Neuronal stem cell (in vitro differentiated cells): ENCODE measurements around the gene RPL13A. TPM values are rescaled to one million over a fixed set of nuclear protein-coding genes. Genes with fewer than 3 reads are reported as not detected.

Experiments
- DNase-seq: peaks from one replicate; pipeline ENCODE4 v3.0.0-alpha.2; 2013; ENCODE audit warnings: low spot score
- H2AFZ ChIP-seq: one replicate; pipeline ENCODE4 v1.6.1; 2013; ENCODE audit warnings: mild to moderate bottlenecking, low read length, inconsistent platforms
- H2AK5ac ChIP-seq: 2 replicates; pipeline ENCODE4 v1.6.1; 2013; ENCODE audit warnings: low read depth, mild to moderate bottlenecking, inconsistent platforms, low read length, moderate library complexity, mixed read lengths
- H2BK120ac ChIP-seq: 2 replicates; pipeline ENCODE4 v1.6.1; 2013; ENCODE audit warnings: low read depth, mild to moderate bottlenecking, inconsistent platforms, low read length, moderate library complexity, mixed read lengths
- H2BK12ac ChIP-seq: one replicate; pipeline ENCODE4 v1.6.1; 2013; ENCODE audit warnings: low read length, inconsistent platforms
- H2BK15ac ChIP-seq: 2 replicates; pipeline ENCODE4 v1.6.1; 2013; ENCODE audit warnings: mild to moderate bottlenecking, low read length, inconsistent platforms, mixed read lengths
- H2BK5ac ChIP-seq: one replicate; pipeline ENCODE4 v1.6.1; 2013; ENCODE audit warnings: inconsistent platforms, mild to moderate bottlenecking, low read length, moderate library complexity
- H3K14ac ChIP-seq: one replicate; pipeline ENCODE4 v1.6.1; 2013; ENCODE audit warnings: low read length, inconsistent platforms
- H3K18ac ChIP-seq: 2 replicates; pipeline ENCODE4 v1.6.1; 2013; ENCODE audit warnings: low read length, inconsistent platforms
- H3K23ac ChIP-seq: 2 replicates; pipeline ENCODE4 v1.6.1; 2013; ENCODE audit warnings: low read depth, mild to moderate bottlenecking, mixed read lengths, low read length, inconsistent platforms; ENCODE audit not compliant: poor library complexity
- H3K27ac ChIP-seq: replicated peaks from 3 replicates; pipeline ENCODE4 v1.5.1; 2013; ENCODE audit warnings: low read length, inconsistent platforms
- H3K27me3 ChIP-seq, 3 experiments: 2 replicates each; pipeline ENCODE4 v1.6.1; 2013; ENCODE audit warnings: low read length in 3 of 3, mild to moderate bottlenecking in 2 of 3, inconsistent platforms in 1 of 3, low read depth in 1 of 3, mixed read lengths in 1 of 3, moderate library complexity in 1 of 3; ENCODE audit not compliant: control insufficient read depth in 3 of 3, insufficient read depth in 3 of 3
- H3K36me3 ChIP-seq, 2 donors: replicated peaks in 1 of 2; 2 replicates each; pipeline ENCODE4 v1.6.1; 2013; ENCODE audit warnings: low read length in 2 of 2; ENCODE audit not compliant: control insufficient read depth in 2 of 2, insufficient read depth in 2 of 2
- H3K4ac ChIP-seq: 2 replicates; pipeline ENCODE4 v1.6.1; 2013; ENCODE audit warnings: inconsistent platforms, mild to moderate bottlenecking, low read length, moderate library complexity
- H3K4me1 ChIP-seq, 2 donors: 1 replicate in 1 of 2; 2 replicates in 1 of 2; pipeline ENCODE4 v1.6.1; 2013; ENCODE audit warnings: low read length in 2 of 2, low read depth in 1 of 2; ENCODE audit not compliant: control insufficient read depth in 2 of 2, insufficient read depth in 1 of 2
- H3K4me2 ChIP-seq: one replicate; pipeline ENCODE4 v1.6.1; 2013; ENCODE audit warnings: mild to moderate bottlenecking, low read length, inconsistent platforms; ENCODE audit not compliant: insufficient read depth, poor library complexity, severe bottlenecking
- H3K4me3 ChIP-seq, 2 donors: 2 replicates each; pipeline ENCODE4 v1.5.1; 2013; ENCODE audit warnings: low read length in 2 of 2, mild to moderate bottlenecking in 2 of 2, inconsistent platforms in 1 of 2, moderate library complexity in 1 of 2
- H3K79me1 ChIP-seq: one replicate; pipeline ENCODE4 v1.6.1; 2013; ENCODE audit warnings: low read depth, mild to moderate bottlenecking, inconsistent platforms, low read length, moderate library complexity
- H3K9ac ChIP-seq: one replicate; pipeline ENCODE4 v1.6.1; 2013; ENCODE audit warnings: mild to moderate bottlenecking, low read depth, low read length, inconsistent platforms; ENCODE audit not compliant: poor library complexity
- H3K9me3 ChIP-seq, 2 donors: replicated peaks in 1 of 2; 2 replicates each; pipeline versions ENCODE3 to v1.6.1; 2013; ENCODE audit warnings: low read length in 2 of 2, mild to moderate bottlenecking in 2 of 2, inconsistent platforms in 1 of 2, low read depth in 1 of 2, mixed read lengths in 1 of 2, moderate library complexity in 1 of 2; ENCODE audit not compliant: control insufficient read depth in 2 of 2, insufficient read depth in 1 of 2
- H4K8ac ChIP-seq: one replicate; pipeline ENCODE4 v1.6.1; 2013; ENCODE audit warnings: low read depth, mild to moderate bottlenecking, inconsistent platforms, low read length, moderate library complexity
- H4K91ac ChIP-seq: one replicate; pipeline ENCODE4 v1.6.1; 2013; ENCODE audit warnings: low read length, low read depth, mild to moderate bottlenecking, inconsistent platforms; ENCODE audit not compliant: poor library complexity
- WGBS, 2 donors: extraction: QIAGEN DNeasy Blood & Tissue Kit; methylation state at CpG; one replicate each; pipeline ENCODE4 v1.1.7; 2013; ENCODE audit warnings: missing lambda C conversion rate in 2 of 2, mixed read lengths in 1 of 2; ENCODE audit not compliant: insufficient read length in 2 of 2, insufficient replicate concordance in 1 of 2; ENCODE audit errors: extremely low coverage in 2 of 2; 5-methylcytosine and 5-hydroxymethylcytosine counted together
- polyA plus RNA-seq, 2 experiments: library from polyadenylated mRNA; stranded (reverse); fragments of 200-250 nt; gene quantifications; one replicate each; pipeline ENCODE4 v1.2.3, GENCODE V29; 2013

The RPL13A gene
- polyA plus RNA-seq (2013, experiment 1 of 2): 6,856 TPM
- 6,819 TPM for polyA plus RNA-seq (2013, experiment 2 of 2)

DNA sequence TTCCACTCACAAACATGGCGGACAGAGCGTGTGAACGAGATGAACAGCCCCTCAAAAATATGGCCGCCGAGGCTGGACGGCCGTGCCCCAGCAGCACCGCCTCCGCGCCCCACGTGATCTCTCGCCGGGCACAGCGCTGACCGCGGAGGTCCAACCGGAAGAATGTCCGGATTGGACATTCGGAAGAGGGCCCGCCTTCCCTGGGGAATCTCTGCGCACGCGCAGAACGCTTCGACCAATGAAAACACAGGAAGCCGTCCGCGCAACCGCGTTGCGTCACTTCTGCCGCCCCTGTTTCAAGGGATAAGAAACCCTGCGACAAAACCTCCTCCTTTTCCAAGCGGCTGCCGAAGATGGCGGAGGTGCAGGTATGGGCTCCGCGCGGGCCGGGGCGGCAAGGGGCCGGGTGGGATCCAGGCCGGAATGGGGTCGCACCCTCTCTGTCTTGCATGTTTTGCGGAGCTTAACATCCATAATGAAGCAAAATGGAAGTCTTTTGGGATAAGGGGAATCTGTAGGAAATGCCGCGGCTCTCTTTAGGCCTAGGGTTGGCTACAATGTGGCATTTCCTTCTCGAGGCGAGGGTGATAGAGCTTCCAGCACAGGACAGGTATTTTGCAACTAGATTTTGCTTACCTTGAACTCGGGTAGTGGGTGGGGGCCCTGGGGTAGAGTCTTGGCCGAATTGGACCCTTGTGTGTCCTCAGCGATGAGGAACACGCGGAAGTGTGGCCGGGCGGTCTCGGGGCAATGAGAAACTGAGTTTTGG, at the start of gene RPL13A:
Gene RPL13A, plus strand, starts transcription at position 332 of the 769 bp plus-strand sequence. Its CDS starts 22 bp downstream, at position 354.
- Histone ChIP-seq H2AFZ (peak within 1 kb of the TSS; percentile 89), H4K91ac (no peak within 1 kb of the TSS), H2BK12ac (no peak within 1 kb of the TSS), H3K14ac (peak within 1 kb of the TSS; percentile 86), H2BK120ac (peak within 1 kb of the TSS; percentile 78), H4K8ac (peak within 1 kb of the TSS; percentile 74), H3K23ac (peak within 1 kb of the TSS; percentile 83), H3K9ac (peak within 1 kb of the TSS; percentile 91), H3K4me3 (peak within 1 kb of the TSS; percentile 89 to 98), H3K4ac (no peak within 1 kb of the TSS), H2BK15ac (no peak within 1 kb of the TSS), H3K27ac (peak within 1 kb of the TSS; percentile 40), H2AK5ac (peak within 1 kb of the TSS; percentile 71), H3K4me2 (peak within 1 kb of the TSS; percentile 79), H3K4me1 (peaks cover 7 to 8% of the 10 kb centered on the region in 2 donors), H3K27me3 (no peaks in the 10 kb centered on the region), H3K9me3 (no peaks in the 10 kb centered on the region), H3K18ac (peak within 1 kb of the TSS; percentile 92), H3K36me3 (peaks cover 35 to 43% of the 10 kb centered on the region in 2 donors), H2BK5ac (peak within 1 kb of the TSS; percentile 77), H3K79me1 (peaks cover 14% of the 10 kb centered on the region)
- no CpG with 5 or more reads among the region's 57 CpGs for WGBS, 2 donors
- peak; percentile 100 for DNase-seq

DNA sequence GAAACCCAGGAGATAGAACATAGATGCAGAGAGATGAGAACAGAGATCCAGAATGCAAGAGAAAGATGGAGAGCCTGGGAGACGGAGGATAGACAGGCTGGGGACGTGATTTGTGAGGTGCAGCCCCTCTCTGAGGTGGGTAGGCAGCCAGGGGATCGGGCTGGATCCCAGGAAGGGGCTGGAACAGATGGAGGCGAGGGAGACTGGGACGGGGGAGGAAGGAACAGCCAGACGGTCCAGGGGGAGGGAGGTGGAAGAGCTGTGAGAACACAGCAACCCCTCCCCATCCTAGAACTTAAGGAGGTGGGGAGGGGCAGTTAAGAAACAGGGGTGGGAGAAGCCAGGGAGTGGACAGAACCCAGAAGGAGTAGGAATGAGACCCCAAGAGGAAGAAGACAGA, 49.1 kb upstream of the RPL13A start:
- Histone ChIP-seq H3K9me3 (peaks cover 8% of the 10 kb centered on the region in 2 donors), H3K4me1 (peaks cover 0 to 17% of the 10 kb centered on the region in 2 donors), H3K4me3 (no peak overlapping the region), H3K27me3 (peaks cover 18 to 90% (median 71%) of the 10 kb centered on the region in 3 experiments), H3K18ac (peak overlapping the region; percentile 20), H4K8ac (no peak overlapping the region), H3K4me2 (no peak overlapping the region), H2BK5ac (no peak overlapping the region), H3K36me3 (no peaks in the 10 kb centered on the region), H3K79me1 (peaks cover 1% of the 10 kb centered on the region), H2BK15ac (no peak overlapping the region), H2BK12ac (no peak overlapping the region), H2BK120ac (no peak overlapping the region), H3K9ac (no peak overlapping the region), H2AK5ac (no peak overlapping the region), H2AFZ (no peak overlapping the region), H3K27ac (no peak overlapping the region), H3K23ac (no peak overlapping the region), H3K4ac (no peak overlapping the region), H4K91ac (no peak overlapping the region), H3K14ac (no peak overlapping the region)
- no peak for DNase-seq
- no CpG with 5 or more reads among the region's 6 CpGs for WGBS, 2 donors

DNA sequence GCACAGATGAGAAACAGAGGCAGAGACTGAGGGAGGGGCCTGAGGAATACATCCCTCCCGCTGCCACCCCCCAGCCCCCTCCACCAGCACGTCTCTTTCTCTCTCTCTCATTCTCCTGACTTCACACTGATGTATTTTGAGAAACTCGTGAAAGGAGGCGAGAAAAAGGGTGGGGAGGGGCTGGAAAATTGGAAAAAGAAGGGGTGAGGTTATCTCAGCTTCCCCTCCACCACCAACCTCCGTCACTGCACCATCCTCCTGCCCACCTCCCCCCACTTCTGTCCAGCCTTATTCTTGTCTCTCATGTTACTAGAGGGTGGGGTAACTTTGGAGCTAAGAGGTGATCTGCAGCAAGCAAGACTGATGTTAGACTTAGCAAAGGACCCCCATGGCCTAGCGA, 47.6 kb upstream of the RPL13A start:
- H2BK12ac ChIP-seq: no peak overlapping the region
- peaks cover 4 to 5% of the 10 kb centered on the region in 2 donors for H3K9me3 ChIP-seq
- peak overlapping the region; percentile 45 for H2BK15ac ChIP-seq
- DNase-seq: no peak
- peak overlapping the region; percentile 4 for H3K23ac ChIP-seq
- H3K36me3 ChIP-seq: no peaks in the 10 kb centered on the region
- peaks cover 1% of the 10 kb centered on the region for H3K79me1 ChIP-seq
- H3K9ac ChIP-seq: peak overlapping the region; percentile 17
- no peak overlapping the region for H4K91ac ChIP-seq
- peaks cover 0 to 17% of the 10 kb centered on the region in 2 donors for H3K4me1 ChIP-seq
- no peak overlapping the region for H2BK120ac ChIP-seq
- H3K4me3 ChIP-seq: peak overlapping the region in 1 of 2 donors; percentile 48
- no peak overlapping the region for H3K18ac ChIP-seq
- H3K27ac ChIP-seq: no peak overlapping the region
- H3K4ac ChIP-seq: no peak overlapping the region
- no peak overlapping the region for H2AFZ ChIP-seq
- H3K4me2 ChIP-seq: no peak overlapping the region
- H4K8ac ChIP-seq: no peak overlapping the region
- no CpG with 5 or more reads among the region's 6 CpGs for WGBS, 2 donors
- no peak overlapping the region for H3K14ac ChIP-seq
- peaks cover 18 to 75% (median 68%) of the 10 kb centered on the region in 3 experiments for H3K27me3 ChIP-seq
- peak overlapping the region; percentile 72 for H2AK5ac ChIP-seq
- H2BK5ac ChIP-seq: no peak overlapping the region
